ENCODE data around the gene FUT8. TPM values are rescaled to one million over a fixed set of nuclear protein-coding genes. Genes with fewer than 3 reads are reported as not detected.

FUT8 gene
- total RNA-seq, 1 donor from 2014 or later, result 26.1 TPM

DNA sequence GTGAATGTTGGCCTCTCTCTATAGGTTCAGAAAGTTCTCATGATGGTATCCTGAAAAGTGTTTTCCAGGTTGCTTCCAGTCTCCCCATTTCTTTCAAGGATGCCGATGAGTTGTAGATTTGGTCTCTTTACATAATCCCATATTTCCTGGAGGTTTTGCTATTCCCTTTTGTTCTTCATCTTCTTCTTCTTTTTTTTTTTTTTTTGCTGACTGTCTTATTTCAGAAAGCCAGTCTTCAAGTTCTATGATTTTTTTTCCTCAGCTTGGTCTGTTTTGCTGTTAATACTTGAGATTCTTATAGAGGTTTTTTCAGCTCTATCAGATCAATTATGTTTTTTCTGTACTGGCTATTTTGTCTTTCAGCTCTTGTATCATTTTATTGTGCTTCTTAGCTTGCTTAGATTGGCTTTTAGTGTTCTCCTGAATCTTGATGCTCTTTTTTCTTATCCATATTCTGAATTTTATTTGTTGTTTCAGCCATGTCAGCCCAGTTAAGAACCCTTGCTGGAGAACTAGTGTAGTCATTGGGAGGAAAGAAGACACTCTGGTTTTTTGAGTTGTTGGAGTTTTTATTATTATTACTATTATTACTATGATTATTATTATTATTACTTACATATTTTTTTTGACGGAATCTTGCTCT, 124.4 kb downstream of the FUT8 start:
- no peak overlapping the region for H3K9ac ChIP-seq (ENCODE audit: low read depth in 1 of 3, low read length in 3 of 3)
- H3K9me3 ChIP-seq (ENCODE audit: control insufficient read depth in 3 of 3, low read length in 3 of 3), result peaks cover 0 to 3% (median 3%) of the 10 kb centered on the region in 3 donors
- H3K4me1 ChIP-seq (ENCODE audit: control insufficient read depth in 3 of 3, insufficient read depth in 3 of 3, low read length in 3 of 3), result no peaks in the 10 kb centered on the region
- no peak overlapping the region for H3K4me3 ChIP-seq (ENCODE audit: low read length in 3 of 3)
- H3K36me3 ChIP-seq (ENCODE audit: control insufficient read depth in 3 of 3, insufficient read depth in 3 of 3, low read length in 3 of 3), result no peaks in the 10 kb centered on the region
- no peak overlapping the region for H3K27ac ChIP-seq (ENCODE audit: low read depth, low read length)
- no peaks in the 10 kb centered on the region for H3K27me3 ChIP-seq (ENCODE audit: control insufficient read depth in 3 of 3, insufficient read depth in 3 of 3, low read length in 3 of 3)

DNA sequence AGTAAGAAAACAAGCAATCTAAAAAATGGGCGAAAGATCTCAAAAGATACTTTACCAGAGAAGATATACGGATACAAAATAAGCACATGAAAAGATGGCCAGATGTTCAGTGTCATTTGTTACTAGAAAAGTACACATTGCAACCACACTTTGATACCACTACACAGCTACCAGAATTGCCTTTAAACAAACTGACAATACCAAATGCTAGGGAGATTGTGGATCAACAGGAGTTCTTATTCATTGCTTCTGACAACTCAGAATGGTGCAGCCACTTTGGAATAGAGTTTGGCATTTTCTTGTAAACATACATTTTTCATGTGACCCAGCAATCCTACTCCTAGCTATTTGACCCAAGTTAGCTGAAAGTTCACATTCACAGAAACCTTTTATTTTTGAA, 136.3 kb downstream of the FUT8 start:
- Histone ChIP-seq H3K4me3 (ENCODE audit: low read length in 3 of 3) (no peak overlapping the region), H3K27me3 (ENCODE audit: control insufficient read depth in 3 of 3, insufficient read depth in 3 of 3, low read length in 3 of 3) (no peaks in the 10 kb centered on the region), H3K27ac (ENCODE audit: low read depth, low read length) (no peak overlapping the region), H3K36me3 (ENCODE audit: control insufficient read depth in 3 of 3, insufficient read depth in 3 of 3, low read length in 3 of 3) (no peaks in the 10 kb centered on the region), H3K9ac (ENCODE audit: low read depth in 1 of 3, low read length in 3 of 3) (no peak overlapping the region), H3K9me3 (ENCODE audit: control insufficient read depth in 3 of 3, low read length in 3 of 3) (no peaks in the 10 kb centered on the region), H3K4me1 (ENCODE audit: control insufficient read depth in 3 of 3, insufficient read depth in 3 of 3, low read length in 3 of 3) (no peaks in the 10 kb centered on the region)

DNA sequence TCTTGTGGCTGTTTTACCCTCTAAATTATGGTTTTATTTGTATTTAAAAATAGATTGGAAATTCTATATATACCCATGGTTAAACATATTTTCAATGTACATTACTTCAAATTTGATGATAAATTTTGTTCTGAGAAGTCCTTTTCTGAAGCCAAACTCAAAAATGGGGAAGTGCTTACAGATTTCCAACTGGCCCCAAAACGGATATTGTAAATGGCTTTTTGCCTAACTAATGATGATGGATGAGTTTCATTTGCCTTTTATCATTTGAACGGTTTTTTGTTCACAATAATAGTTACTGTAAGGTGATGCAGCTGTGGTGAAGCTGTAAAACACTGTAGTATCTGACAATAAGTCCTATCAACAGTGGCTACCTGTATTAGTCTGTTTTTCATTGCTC, 136.9 kb downstream of the FUT8 start:
- Histone ChIP-seq H3K27me3 (ENCODE audit: control insufficient read depth in 3 of 3, insufficient read depth in 3 of 3, low read length in 3 of 3) (no peaks in the 10 kb centered on the region), H3K9ac (ENCODE audit: low read depth in 1 of 3, low read length in 3 of 3) (no peak overlapping the region), H3K9me3 (ENCODE audit: control insufficient read depth in 3 of 3, low read length in 3 of 3) (no peaks in the 10 kb centered on the region), H3K4me1 (ENCODE audit: control insufficient read depth in 3 of 3, insufficient read depth in 3 of 3, low read length in 3 of 3) (no peaks in the 10 kb centered on the region), H3K27ac (ENCODE audit: low read depth, low read length) (no peak overlapping the region), H3K36me3 (ENCODE audit: control insufficient read depth in 3 of 3, insufficient read depth in 3 of 3, low read length in 3 of 3) (no peaks in the 10 kb centered on the region), H3K4me3 (ENCODE audit: low read length in 3 of 3) (no peak overlapping the region)

DNA sequence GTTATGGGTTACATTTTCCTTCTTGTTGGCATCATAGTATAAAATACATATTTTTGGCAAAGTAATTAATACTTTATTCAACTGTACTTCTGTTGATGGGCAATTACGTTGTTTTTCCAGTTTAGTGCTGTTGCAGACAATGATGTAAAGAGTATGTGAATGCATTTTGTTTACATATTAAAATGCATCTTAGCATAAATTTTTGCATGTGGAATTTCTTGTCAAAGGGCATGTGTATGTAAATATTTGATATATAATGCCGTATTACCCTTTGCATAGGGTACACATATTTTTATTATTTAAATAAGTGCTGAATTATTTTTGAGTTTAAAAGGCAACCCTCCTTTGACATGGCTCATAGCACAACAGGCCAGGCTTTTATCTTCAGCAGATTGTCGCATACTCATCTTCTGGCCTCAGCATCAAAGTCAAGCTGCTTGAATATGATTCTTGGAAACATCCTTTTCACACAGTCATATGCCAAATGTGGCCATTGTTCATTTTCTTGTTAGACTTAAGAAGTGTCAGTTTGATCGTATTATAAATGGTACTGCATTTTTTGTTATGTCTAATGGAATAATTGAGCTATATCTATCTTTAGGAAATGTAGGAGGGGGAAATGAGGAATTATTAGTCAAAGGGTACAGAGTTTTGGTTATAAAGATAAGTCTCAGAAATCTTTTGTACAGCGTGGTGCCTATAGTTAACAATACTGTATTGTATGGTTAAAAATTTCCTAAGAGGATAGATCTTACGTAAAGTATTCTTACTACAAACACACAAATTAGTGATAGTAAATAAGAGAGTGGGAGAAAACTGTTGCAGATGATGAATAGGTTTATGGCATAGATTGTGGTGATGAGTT, 138.5 kb downstream of the FUT8 start:
- Histone ChIP-seq H3K36me3 (ENCODE audit: control insufficient read depth in 3 of 3, insufficient read depth in 3 of 3, low read length in 3 of 3) (no peaks in the 10 kb centered on the region), H3K4me1 (ENCODE audit: control insufficient read depth in 3 of 3, insufficient read depth in 3 of 3, low read length in 3 of 3) (no peaks in the 10 kb centered on the region), H3K9me3 (ENCODE audit: control insufficient read depth in 3 of 3, low read length in 3 of 3) (no peaks in the 10 kb centered on the region)

DNA sequence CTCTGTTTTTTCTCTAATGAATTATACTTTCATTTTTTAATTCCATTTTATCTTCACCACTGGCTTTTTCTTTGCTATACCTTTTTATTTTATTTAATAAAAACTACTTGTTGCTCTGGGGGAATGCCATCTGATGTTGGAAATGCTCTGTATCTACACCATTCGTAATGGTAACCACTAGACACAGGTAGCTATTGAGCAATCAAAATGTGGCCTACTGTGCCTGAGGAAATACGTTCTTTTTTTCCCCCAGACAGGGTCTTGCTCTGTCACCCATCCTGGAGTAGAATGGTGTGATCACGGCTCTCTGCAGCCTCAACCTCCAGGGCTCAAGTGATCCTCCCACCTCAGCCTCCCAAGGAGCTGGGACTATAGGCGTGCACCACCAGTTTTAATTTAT, 140.2 kb downstream of the FUT8 start:
- H3K36me3 ChIP-seq (ENCODE audit: control insufficient read depth in 3 of 3, insufficient read depth in 3 of 3, low read length in 3 of 3), result no peaks in the 10 kb centered on the region
- no peaks in the 10 kb centered on the region for H3K9me3 ChIP-seq (ENCODE audit: control insufficient read depth in 3 of 3, low read length in 3 of 3)
- no peak overlapping the region for H3K9ac ChIP-seq (ENCODE audit: low read depth in 1 of 3, low read length in 3 of 3)
- H3K4me1 ChIP-seq (ENCODE audit: control insufficient read depth in 3 of 3, insufficient read depth in 3 of 3, low read length in 3 of 3), result no peaks in the 10 kb centered on the region
- no peak overlapping the region for H3K27ac ChIP-seq (ENCODE audit: low read depth, low read length)
- no peak overlapping the region for H3K4me3 ChIP-seq (ENCODE audit: low read length in 3 of 3)
- H3K27me3 ChIP-seq (ENCODE audit: control insufficient read depth in 3 of 3, insufficient read depth in 3 of 3, low read length in 3 of 3), result no peaks in the 10 kb centered on the region

More for the DNA sequence above, 138.5 kb downstream of the FUT8 start:
- Histone ChIP-seq H3K4me3 (ENCODE audit: low read length in 3 of 3) (no peak overlapping the region), H3K27ac (ENCODE audit: low read depth, low read length) (no peak overlapping the region), H3K9ac (ENCODE audit: low read depth in 1 of 3, low read length in 3 of 3) (no peak overlapping the region), H3K27me3 (ENCODE audit: control insufficient read depth in 3 of 3, insufficient read depth in 3 of 3, low read length in 3 of 3) (no peaks in the 10 kb centered on the region)

GRCh38 chr14:65554837-65555236, 142.3 kb downstream of the FUT8 start:
- Histone ChIP-seq H3K27me3 (ENCODE audit: control insufficient read depth in 3 of 3, insufficient read depth in 3 of 3, low read length in 3 of 3) (no peaks in the 10 kb centered on the region), H3K27ac (ENCODE audit: low read depth, low read length) (no peak overlapping the region), H3K36me3 (ENCODE audit: control insufficient read depth in 3 of 3, insufficient read depth in 3 of 3, low read length in 3 of 3) (no peaks in the 10 kb centered on the region), H3K4me3 (ENCODE audit: low read length in 3 of 3) (no peak overlapping the region), H3K4me1 (ENCODE audit: control insufficient read depth in 3 of 3, insufficient read depth in 3 of 3, low read length in 3 of 3) (no peaks in the 10 kb centered on the region), H3K9me3 (ENCODE audit: control insufficient read depth in 3 of 3, low read length in 3 of 3) (no peaks in the 10 kb centered on the region), H3K9ac (ENCODE audit: low read depth in 1 of 3, low read length in 3 of 3) (no peak overlapping the region)

DNA sequence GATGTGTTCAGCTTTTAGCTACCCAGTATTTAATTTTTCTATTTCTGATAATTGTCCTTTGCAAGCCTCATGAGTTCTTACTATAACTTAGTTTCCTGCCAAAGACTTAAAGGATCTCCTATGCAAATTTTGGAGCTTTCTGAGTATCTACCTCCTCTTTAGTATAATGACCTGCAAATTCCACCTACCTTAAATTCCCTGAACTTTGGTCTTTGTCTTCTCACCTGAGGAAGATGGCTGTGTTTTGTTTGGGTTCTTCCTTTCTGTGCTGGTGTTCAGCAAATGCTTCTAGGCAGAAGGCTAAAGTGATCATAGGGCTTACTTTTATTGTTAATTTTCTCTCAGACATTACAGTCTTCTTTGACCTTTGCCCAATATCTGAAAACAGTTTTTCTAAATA, 142.8 kb downstream of the FUT8 start:
- Histone ChIP-seq H3K27ac (ENCODE audit: low read depth, low read length) (no peak overlapping the region), H3K36me3 (ENCODE audit: control insufficient read depth in 3 of 3, insufficient read depth in 3 of 3, low read length in 3 of 3) (no peaks in the 10 kb centered on the region), H3K9ac (ENCODE audit: low read depth in 1 of 3, low read length in 3 of 3) (no peak overlapping the region), H3K4me1 (ENCODE audit: control insufficient read depth in 3 of 3, insufficient read depth in 3 of 3, low read length in 3 of 3) (no peaks in the 10 kb centered on the region), H3K4me3 (ENCODE audit: low read length in 3 of 3) (no peak overlapping the region), H3K27me3 (ENCODE audit: control insufficient read depth in 3 of 3, insufficient read depth in 3 of 3, low read length in 3 of 3) (no peaks in the 10 kb centered on the region), H3K9me3 (ENCODE audit: control insufficient read depth in 3 of 3, low read length in 3 of 3) (no peaks in the 10 kb centered on the region)

- Histone ChIP-seq H3K9me3 (ENCODE audit: control insufficient read depth in 3 of 3, low read length in 3 of 3) (no peaks in the 10 kb centered on the region), H3K27me3 (ENCODE audit: control insufficient read depth in 3 of 3, insufficient read depth in 3 of 3, low read length in 3 of 3) (no peaks in the 10 kb centered on the region), H3K4me3 (ENCODE audit: low read length in 3 of 3) (no peak overlapping the region), H3K27ac (ENCODE audit: low read depth, low read length) (no peak overlapping the region), H3K4me1 (ENCODE audit: control insufficient read depth in 3 of 3, insufficient read depth in 3 of 3, low read length in 3 of 3) (no peaks in the 10 kb centered on the region), H3K9ac (ENCODE audit: low read depth in 1 of 3, low read length in 3 of 3) (no peak overlapping the region), H3K36me3 (ENCODE audit: control insufficient read depth in 3 of 3, insufficient read depth in 3 of 3, low read length in 3 of 3) (peaks cover 0 to 3% (median 0%) of the 10 kb centered on the region in 3 donors)
These were observed 145.8 kb downstream of the FUT8 start for GRCh38 chr14:65558363-65558762.

- no peaks in the 10 kb centered on the region for H3K9me3 ChIP-seq (ENCODE audit: control insufficient read depth in 3 of 3, low read length in 3 of 3)
- H3K4me1 ChIP-seq (ENCODE audit: control insufficient read depth in 3 of 3, insufficient read depth in 3 of 3, low read length in 3 of 3), result no peaks in the 10 kb centered on the region
- H3K27ac ChIP-seq (ENCODE audit: low read depth, low read length), result no peak overlapping the region
- H3K9ac ChIP-seq (ENCODE audit: low read depth in 1 of 3, low read length in 3 of 3), result no peak overlapping the region
- no peak overlapping the region for H3K4me3 ChIP-seq (ENCODE audit: low read length in 3 of 3)
- H3K36me3 ChIP-seq (ENCODE audit: control insufficient read depth in 3 of 3, insufficient read depth in 3 of 3, low read length in 3 of 3), result peaks cover 0 to 3% (median 0%) of the 10 kb centered on the region in 3 donors
- H3K27me3 ChIP-seq (ENCODE audit: control insufficient read depth in 3 of 3, insufficient read depth in 3 of 3, low read length in 3 of 3), result no peaks in the 10 kb centered on the region
These were observed 148.0 kb downstream of the FUT8 start for GRCh38 chr14:65560340-65561027.

DNA sequence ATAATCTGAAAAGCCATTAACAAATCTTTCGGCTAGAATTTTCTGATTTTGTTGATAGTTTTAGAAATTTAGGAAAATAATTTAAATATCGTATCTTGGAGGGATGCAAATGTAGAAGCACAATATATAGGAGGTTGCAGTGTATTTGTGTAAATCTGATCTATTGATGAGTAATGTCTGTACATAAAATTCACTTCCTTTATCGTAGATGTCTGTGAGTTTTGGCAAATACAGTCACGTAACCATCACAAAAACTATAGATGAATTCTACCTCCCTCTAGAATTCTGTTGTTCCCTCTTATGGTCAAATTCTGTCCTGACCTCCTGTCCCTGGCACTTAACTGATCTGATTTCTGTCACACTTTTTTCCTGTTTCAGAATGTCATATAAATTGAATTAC, 151.8 kb downstream of the FUT8 start:
- no peaks in the 10 kb centered on the region for H3K9me3 ChIP-seq (ENCODE audit: control insufficient read depth in 3 of 3, low read length in 3 of 3)
- peaks cover 0 to 3% (median 0%) of the 10 kb centered on the region in 3 donors for H3K36me3 ChIP-seq (ENCODE audit: control insufficient read depth in 3 of 3, insufficient read depth in 3 of 3, low read length in 3 of 3)
- H3K4me3 ChIP-seq (ENCODE audit: low read length in 3 of 3), result no peak overlapping the region
- H3K27me3 ChIP-seq (ENCODE audit: control insufficient read depth in 3 of 3, insufficient read depth in 3 of 3, low read length in 3 of 3), result no peaks in the 10 kb centered on the region
- H3K27ac ChIP-seq (ENCODE audit: low read depth, low read length), result no peak overlapping the region
- H3K4me1 ChIP-seq (ENCODE audit: control insufficient read depth in 3 of 3, insufficient read depth in 3 of 3, low read length in 3 of 3), result no peaks in the 10 kb centered on the region
- H3K9ac ChIP-seq (ENCODE audit: low read depth in 1 of 3, low read length in 3 of 3), result no peak overlapping the region
